Measurements from ENCODE around the gene FRY. TPM values are rescaled to one million over a fixed set of nuclear protein-coding genes. Genes with fewer than 3 reads are reported as not detected.

The FRY gene
- total RNA-seq, 5 donors from 2014 or later (not counting 1 experiment from before 2014, with no cell fraction given), result 11.5 to 35.3 (median 15.2) TPM

DNA sequence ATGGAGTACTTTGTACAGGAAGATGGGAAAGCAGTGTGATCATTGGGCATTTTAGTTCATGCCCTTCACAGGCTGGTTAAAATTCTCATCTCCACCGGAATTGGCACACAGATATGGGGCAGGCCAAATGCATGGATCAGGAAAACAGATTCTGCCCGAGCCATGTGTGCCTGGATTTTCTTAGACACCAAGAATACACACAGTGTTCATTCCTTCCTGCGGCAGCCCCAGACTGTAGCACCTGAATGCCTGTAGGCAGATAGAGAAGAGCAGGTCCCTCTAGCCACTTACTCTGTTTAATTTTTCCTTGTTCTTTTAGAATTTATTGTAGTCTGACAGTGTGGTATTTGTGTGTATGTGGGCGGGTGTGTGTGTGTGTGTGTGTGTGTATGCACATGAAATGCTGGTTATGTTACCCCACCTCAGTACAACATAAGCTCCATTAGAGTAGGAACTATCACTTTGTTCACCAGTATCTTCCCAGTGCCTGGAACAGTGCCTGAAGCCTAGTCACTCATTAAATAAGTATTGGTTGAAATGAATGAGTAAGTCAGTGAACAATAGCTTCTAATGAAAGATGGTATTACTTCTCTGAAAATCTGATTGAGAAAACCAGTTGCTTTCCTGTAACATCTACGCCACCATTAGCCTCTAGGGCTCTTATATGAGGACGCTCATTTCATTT, 41.7 kb downstream of the FRY start:
- POLR2A ChIA-PET, result no interaction called here
- no peaks in the 10 kb centered on the region for H3K36me3 ChIP-seq (ENCODE audit: control insufficient read depth in 2 of 2, extremely low read depth in 1 of 2, insufficient read depth in 1 of 2, low read length in 1 of 2)
- ATAC-seq (replicated peaks in 1 of 4) (no peak), DNase-seq (no peak)
- H3K9me3 ChIP-seq, result no peaks in the 10 kb centered on the region
- CTCF ChIA-PET, result interaction anchor here in 1 of 2 donors (0.7 kb wide), 1 partner anchor 18 kb away, joined by 3 read pairs; no protein-coding TSS in a partner anchor
- H3K4me3 Mint-ChIP-seq, result no peak overlapping the region
- no peaks in the 10 kb centered on the region for H3K4me1 Mint-ChIP-seq
- WGBS (ENCODE audit: insufficient coverage), result 93% methylated on average over 2 of the region's 6 CpGs
- H3K27me3 ChIP-seq (replicated peaks in 1 of 2; ENCODE audit: control insufficient read depth in 2 of 2, extremely low read depth in 1 of 2, insufficient read depth in 2 of 2, low read length in 1 of 2), result no peaks in the 10 kb centered on the region
- H3K9me3 Mint-ChIP-seq, result no peaks in the 10 kb centered on the region
- no peaks in the 10 kb centered on the region for H3K4me1 ChIP-seq (ENCODE audit: control insufficient read depth in 1 of 2, extremely low read depth in 1 of 2, insufficient read depth in 2 of 2, low read length in 2 of 2)
- H3K27ac Mint-ChIP-seq, result no peak overlapping the region
- no peaks in the 10 kb centered on the region for H3K36me3 Mint-ChIP-seq
- H3K4me3 ChIP-seq (ENCODE audit: control insufficient read depth in 1 of 2, extremely low read depth in 1 of 2, low read length in 1 of 2), result no peak overlapping the region
- H3K27ac ChIP-seq (ENCODE audit: low read length), result no peak overlapping the region
- H3K27me3 Mint-ChIP-seq, result peaks cover 0 to 3% of the 10 kb centered on the region in 2 donors

DNA sequence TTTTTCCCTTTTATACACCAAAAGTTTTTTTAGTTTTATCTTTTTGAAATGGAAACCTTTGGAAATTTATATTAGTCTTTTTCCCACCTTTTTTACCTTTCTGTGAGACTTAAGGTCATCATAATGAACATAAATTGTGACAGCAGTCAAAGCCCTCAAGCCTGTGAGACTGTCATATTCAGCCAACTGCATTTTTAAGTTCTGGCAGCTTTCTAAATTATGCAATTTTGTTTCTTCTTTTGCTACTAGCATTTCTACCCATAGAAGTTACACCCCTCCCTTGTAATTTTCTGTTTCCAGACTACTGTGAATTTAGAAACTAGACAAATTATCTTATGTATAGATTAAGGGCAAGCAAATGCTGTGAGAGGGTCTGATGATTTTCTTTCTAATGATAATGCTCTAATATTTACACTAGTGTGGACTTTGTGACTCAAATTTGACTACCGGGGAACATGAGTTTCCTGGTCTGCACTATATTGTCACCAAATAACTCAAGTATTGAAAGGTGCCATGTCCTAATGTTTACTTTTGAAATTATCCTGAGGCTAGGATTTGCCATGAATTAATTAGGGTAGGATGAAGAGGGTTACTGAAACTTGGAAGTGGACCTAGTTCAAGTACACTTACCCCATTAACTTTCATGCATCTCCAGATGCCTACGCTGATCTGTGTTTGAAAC, 43.7 kb downstream of the FRY start:
- no peak for DNase-seq
- Mint-ChIP-seq H3K4me3 (no peak overlapping the region), H3K27me3 (peaks cover 0 to 3% of the 10 kb centered on the region in 2 donors), H3K27ac (no peak overlapping the region), H3K36me3 (no peaks in the 10 kb centered on the region), H3K9me3 (no peaks in the 10 kb centered on the region), H3K4me1 (peaks cover 0 to 6% (median 0%) of the 10 kb centered on the region in 3 donors)
- H3K9me3 ChIP-seq, result no peaks in the 10 kb centered on the region
- CTCF ChIA-PET, result no interaction called here
- H3K36me3 ChIP-seq (ENCODE audit: control insufficient read depth in 2 of 2, extremely low read depth in 1 of 2, insufficient read depth in 1 of 2, low read length in 1 of 2), result no peaks in the 10 kb centered on the region
- no peaks in the 10 kb centered on the region for H3K4me1 ChIP-seq (ENCODE audit: control insufficient read depth in 1 of 2, extremely low read depth in 1 of 2, insufficient read depth in 2 of 2, low read length in 2 of 2)
- WGBS (ENCODE audit: insufficient coverage), result no CpG with 5 or more reads among the region's 2 CpGs
- no peak for ATAC-seq (replicated peaks in 1 of 4)
- H3K27ac ChIP-seq (ENCODE audit: low read length), result no peak overlapping the region
- H3K27me3 ChIP-seq (replicated peaks in 1 of 2; ENCODE audit: control insufficient read depth in 2 of 2, extremely low read depth in 1 of 2, insufficient read depth in 2 of 2, low read length in 1 of 2), result no peaks in the 10 kb centered on the region
- no peak overlapping the region for H3K4me3 ChIP-seq (ENCODE audit: control insufficient read depth in 1 of 2, extremely low read depth in 1 of 2, low read length in 1 of 2)
- POLR2A ChIA-PET, result no interaction called here

DNA sequence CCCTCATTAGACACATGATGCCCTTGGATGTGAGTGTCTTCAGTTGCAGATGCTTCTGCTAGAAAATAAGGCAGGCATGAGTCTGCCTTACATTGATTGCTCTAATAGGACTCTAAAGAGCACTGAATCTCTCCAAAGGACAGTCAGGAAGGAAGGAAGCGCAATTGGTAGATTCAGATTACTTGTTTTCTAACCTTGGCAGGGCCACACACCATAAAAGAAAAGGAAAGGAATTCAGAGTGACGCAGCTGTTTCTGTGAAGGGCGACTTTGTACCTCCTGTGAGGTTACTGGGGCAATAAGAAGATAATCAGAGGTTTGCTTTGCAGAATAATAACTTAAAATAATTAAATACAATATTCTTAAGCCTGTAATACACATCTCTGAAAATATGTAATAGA, 48.0 kb downstream of the FRY start:
- POLR2A ChIA-PET, result no interaction called here
- no peaks in the 10 kb centered on the region for H3K9me3 ChIP-seq
- Mint-ChIP-seq H3K4me1 (peaks cover 0 to 6% (median 0%) of the 10 kb centered on the region in 3 donors), H3K27me3 (no peaks in the 10 kb centered on the region), H3K27ac (no peak overlapping the region), H3K4me3 (no peak overlapping the region), H3K9me3 (no peaks in the 10 kb centered on the region), H3K36me3 (peaks cover 4% of the 10 kb centered on the region)
- no peaks in the 10 kb centered on the region for H3K36me3 ChIP-seq (ENCODE audit: control insufficient read depth in 2 of 2, extremely low read depth in 1 of 2, insufficient read depth in 1 of 2, low read length in 1 of 2)
- WGBS (ENCODE audit: insufficient coverage), result no CpG with 5 or more reads among the region's 3 CpGs
- no peak overlapping the region for H3K4me3 ChIP-seq (ENCODE audit: control insufficient read depth in 1 of 2, extremely low read depth in 1 of 2, low read length in 1 of 2)
- H3K4me1 ChIP-seq (ENCODE audit: control insufficient read depth in 1 of 2, extremely low read depth in 1 of 2, insufficient read depth in 2 of 2, low read length in 2 of 2), result no peaks in the 10 kb centered on the region
- no peak overlapping the region for H3K27ac ChIP-seq (ENCODE audit: low read length)
- CTCF ChIA-PET, result no interaction called here
- ATAC-seq (replicated peaks in 1 of 4) (no peak), DNase-seq (no peak)
- H3K27me3 ChIP-seq (replicated peaks in 1 of 2; ENCODE audit: control insufficient read depth in 2 of 2, extremely low read depth in 1 of 2, insufficient read depth in 2 of 2, low read length in 1 of 2), result no peaks in the 10 kb centered on the region

DNA sequence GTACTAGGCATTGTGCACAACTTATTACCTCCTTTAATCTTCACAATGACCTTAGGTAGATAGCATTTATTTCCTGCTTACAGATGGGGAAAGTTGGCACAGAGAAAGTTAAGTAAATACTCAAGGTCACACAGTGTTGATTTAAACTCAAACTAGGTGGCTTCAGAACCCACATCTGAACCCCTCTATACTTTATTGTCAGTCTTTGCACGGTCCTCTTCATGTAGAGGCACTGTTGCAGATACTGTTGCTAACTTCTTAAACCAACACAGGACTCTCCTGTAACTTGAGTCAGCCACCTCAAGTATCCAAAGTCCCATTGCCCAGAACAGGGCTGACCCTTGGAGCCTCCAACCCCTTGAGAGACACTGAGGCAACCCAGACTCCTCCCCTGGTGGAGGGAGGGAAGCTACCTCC, 48.8 kb downstream of the FRY start:
- Mint-ChIP-seq H3K36me3 (peaks cover 7% of the 10 kb centered on the region), H3K4me1 (peaks cover 0 to 6% (median 0%) of the 10 kb centered on the region in 3 donors), H3K4me3 (no peak overlapping the region), H3K27ac (no peak overlapping the region), H3K9me3 (no peaks in the 10 kb centered on the region), H3K27me3 (no peaks in the 10 kb centered on the region)
- H3K4me3 ChIP-seq (ENCODE audit: control insufficient read depth in 1 of 2, extremely low read depth in 1 of 2, low read length in 1 of 2), result no peak overlapping the region
- no peaks in the 10 kb centered on the region for H3K27me3 ChIP-seq (replicated peaks in 1 of 2; ENCODE audit: control insufficient read depth in 2 of 2, extremely low read depth in 1 of 2, insufficient read depth in 2 of 2, low read length in 1 of 2)
- no peak overlapping the region for H3K27ac ChIP-seq (ENCODE audit: low read length)
- H3K36me3 ChIP-seq (ENCODE audit: control insufficient read depth in 2 of 2, extremely low read depth in 1 of 2, insufficient read depth in 1 of 2, low read length in 1 of 2), result no peaks in the 10 kb centered on the region
- WGBS (ENCODE audit: insufficient coverage), result 63% methylated on average over 1 of the region's 1 CpG
- H3K4me1 ChIP-seq (ENCODE audit: control insufficient read depth in 1 of 2, extremely low read depth in 1 of 2, insufficient read depth in 2 of 2, low read length in 2 of 2), result no peaks in the 10 kb centered on the region
- no peaks in the 10 kb centered on the region for H3K9me3 ChIP-seq
- ChIA-PET CTCF (no interaction called here), POLR2A (no interaction called here)
- ATAC-seq (replicated peaks in 1 of 4) (no peak), DNase-seq (no peak)

DNA sequence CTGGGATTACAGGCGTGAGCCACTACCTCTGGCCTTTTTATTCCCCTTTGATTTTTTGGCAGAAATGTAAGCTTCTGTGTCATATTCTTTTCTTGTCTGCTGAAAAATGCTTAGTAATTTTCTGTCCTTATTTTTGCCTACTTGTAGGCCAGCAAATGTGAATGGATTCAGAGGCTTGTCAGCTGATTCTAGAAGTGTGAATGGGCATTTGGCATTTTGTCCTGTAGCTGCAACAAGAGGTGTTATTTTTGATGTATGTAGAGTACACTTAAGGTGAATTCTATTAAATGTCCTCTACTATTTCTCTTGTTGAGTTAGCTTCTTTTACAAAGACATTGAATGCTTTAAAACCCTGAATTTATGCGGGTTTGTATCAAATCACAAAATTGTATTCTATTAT, 50.0 kb downstream of the FRY start:
- H3K4me1 ChIP-seq (ENCODE audit: control insufficient read depth in 1 of 2, extremely low read depth in 1 of 2, insufficient read depth in 2 of 2, low read length in 2 of 2), result no peaks in the 10 kb centered on the region
- POLR2A ChIA-PET, result interaction anchor here (0.6 kb wide), 2 partner anchors 27 to 265 kb away, joined by 3 to 5 read pairs; no protein-coding TSS in a partner anchor
- H3K27me3 Mint-ChIP-seq, result no peaks in the 10 kb centered on the region
- WGBS (ENCODE audit: insufficient coverage), result 86% methylated on average over 1 of the region's 2 CpGs
- peaks cover 11% of the 10 kb centered on the region for H3K36me3 Mint-ChIP-seq
- no peaks in the 10 kb centered on the region for H3K36me3 ChIP-seq (ENCODE audit: control insufficient read depth in 2 of 2, extremely low read depth in 1 of 2, insufficient read depth in 1 of 2, low read length in 1 of 2)
- no peak overlapping the region for H3K27ac Mint-ChIP-seq
- H3K4me3 Mint-ChIP-seq, result no peak overlapping the region
- H3K9me3 Mint-ChIP-seq, result no peaks in the 10 kb centered on the region
- no peaks in the 10 kb centered on the region for H3K27me3 ChIP-seq (replicated peaks in 1 of 2; ENCODE audit: control insufficient read depth in 2 of 2, extremely low read depth in 1 of 2, insufficient read depth in 2 of 2, low read length in 1 of 2)
- ATAC-seq (replicated peaks in 1 of 4) (no peak), DNase-seq (no peak)
- no peak overlapping the region for H3K4me3 ChIP-seq (ENCODE audit: control insufficient read depth in 1 of 2, extremely low read depth in 1 of 2, low read length in 1 of 2)
- H3K27ac ChIP-seq (ENCODE audit: low read length), result no peak overlapping the region
- peaks cover 0 to 6% (median 0%) of the 10 kb centered on the region in 3 donors for H3K4me1 Mint-ChIP-seq
- H3K9me3 ChIP-seq, result no peaks in the 10 kb centered on the region
- CTCF ChIA-PET, result interaction anchor here in 1 of 2 donors (0.6 kb wide), 1 partner anchor 15 kb away, joined by 3 read pairs; no protein-coding TSS in a partner anchor

DNA sequence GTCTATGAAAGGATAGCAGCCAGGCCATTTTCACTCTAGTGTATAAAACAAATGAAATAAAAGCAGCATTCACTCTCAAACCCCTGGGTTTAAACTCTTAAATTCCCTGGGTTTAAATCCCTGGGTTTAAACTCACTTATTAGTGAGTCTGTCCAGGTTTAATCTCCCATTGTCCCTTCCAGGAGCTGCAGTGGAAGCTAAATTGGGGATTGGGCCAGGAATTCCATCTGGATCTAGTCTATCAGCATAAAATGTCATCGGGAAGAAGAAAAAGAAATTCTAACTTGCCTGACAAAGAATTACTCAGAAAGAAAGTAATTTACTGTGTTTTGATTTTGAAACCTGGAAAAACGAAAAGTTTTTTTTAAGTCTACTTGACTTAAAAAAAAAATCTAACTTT, 54.8 kb downstream of the FRY start:
- H3K27me3 Mint-ChIP-seq, result no peaks in the 10 kb centered on the region
- Histone ChIP-seq H3K4me3 (ENCODE audit: control insufficient read depth in 1 of 2, extremely low read depth in 1 of 2, low read length in 1 of 2) (no peak overlapping the region), H3K36me3 (ENCODE audit: control insufficient read depth in 2 of 2, extremely low read depth in 1 of 2, insufficient read depth in 1 of 2, low read length in 1 of 2) (no peaks in the 10 kb centered on the region), H3K27ac (ENCODE audit: low read length) (no peak overlapping the region), H3K27me3 (replicated peaks in 1 of 2; ENCODE audit: control insufficient read depth in 2 of 2, extremely low read depth in 1 of 2, insufficient read depth in 2 of 2, low read length in 1 of 2) (no peaks in the 10 kb centered on the region), H3K4me1 (ENCODE audit: control insufficient read depth in 1 of 2, extremely low read depth in 1 of 2, insufficient read depth in 2 of 2, low read length in 2 of 2) (no peaks in the 10 kb centered on the region), H3K9me3 (no peaks in the 10 kb centered on the region)
- H3K4me3 Mint-ChIP-seq, result no peak overlapping the region
- POLR2A ChIA-PET, result no interaction called here
- WGBS (ENCODE audit: insufficient coverage), result no CpG with 5 or more reads among the region's 2 CpGs
- CTCF ChIA-PET, result no interaction called here
- peaks cover 0 to 4% (median 0%) of the 10 kb centered on the region in 3 donors for H3K4me1 Mint-ChIP-seq
- H3K36me3 Mint-ChIP-seq, result peaks cover 11% of the 10 kb centered on the region
- ATAC-seq (replicated peaks in 1 of 4), result no peak
- no peaks in the 10 kb centered on the region for H3K9me3 Mint-ChIP-seq
- DNase-seq, result no peak
- H3K27ac Mint-ChIP-seq, result no peak overlapping the region
